ENCODE measurements around the gene ADCY5.

ADCY5 gene

GRCh38 chr3:123424999-123425712 is 23.7 kb downstream of the ADCY5 start:
- no peak for DNase-seq

- DNase-seq, result no peak
Measured at GRCh38 chr3:123424321-123424998, 24.4 kb downstream of the ADCY5 start.

- no peak for DNase-seq
Measured at GRCh38 chr3:123423806-123424205, 25.1 kb downstream of the ADCY5 start.

GRCh38 chr3:123423031-123423430 is 25.9 kb downstream of the ADCY5 start:
- DNase-seq, result no peak

- DNase-seq, result no peak
Measured at GRCh38 chr3:123422457-123422856, 26.4 kb downstream of the ADCY5 start.

- no peak for DNase-seq
Measured at GRCh38 chr3:123421353-123422174, 27.3 kb downstream of the ADCY5 start.

GRCh38 chr3:123420416-123420968 is 28.4 kb downstream of the ADCY5 start:
- DNase-seq, result no peak

GRCh38 chr3:123419850-123420297 is 29.0 kb downstream of the ADCY5 start:
- DNase-seq, result no peak

GRCh38 chr3:123419181-123419849 is 29.6 kb downstream of the ADCY5 start:
- DNase-seq, result no peak

GRCh38 chr3:123416647-123417046 is 32.2 kb downstream of the ADCY5 start:
- no peak for DNase-seq

- DNase-seq, result no peak
Measured at GRCh38 chr3:123416173-123416572, 32.7 kb downstream of the ADCY5 start.

GRCh38 chr3:123414973-123415775 is 33.7 kb downstream of the ADCY5 start:
- no peak for DNase-seq

- DNase-seq, result no peak
Measured at GRCh38 chr3:123412811-123413604, 35.9 kb downstream of the ADCY5 start.

- DNase-seq, result no peak
Measured at GRCh38 chr3:123412076-123412475, 36.8 kb downstream of the ADCY5 start.

- DNase-seq, result no peak
Measured at GRCh38 chr3:123411340-123412040, 37.4 kb downstream of the ADCY5 start.

- no peak for DNase-seq
Measured at GRCh38 chr3:123410149-123410515, 38.8 kb downstream of the ADCY5 start.

- DNase-seq, result no peak
Measured at GRCh38 chr3:123409443-123410148, 39.3 kb downstream of the ADCY5 start.

- DNase-seq, result no peak
Measured at GRCh38 chr3:123406598-123406997, 42.3 kb downstream of the ADCY5 start.

- DNase-seq, result no peak
Measured at GRCh38 chr3:123405936-123406510, 42.9 kb downstream of the ADCY5 start.

Data from CD4-positive, alpha-beta T cell treated with Interleukin-21 for 1 hour (primary cell).